GM13976 (cell line): ENCODE results near the gene PPM1L.
A peak's percentile ranks its signal among the peaks of the same experiment; 100 is the strongest.

Experiments used
- DNase-seq: peaks from one replicate; pipeline ENCODE4 v3.0.0; 2012; ENCODE audit warnings: low spot score
- CTCF ChIP-seq: IDR thresholded peaks from 2 replicates; pipeline ENCODE4 v1.5.1; 2012; ENCODE audit warnings: borderline replicate concordance, mild to moderate bottlenecking; ENCODE audit not compliant: insufficient read depth; ENCODE audit errors: extremely low read depth, missing control alignments, control extremely low read depth
- in situ Hi-C: fragments of 300-500 bp; cut with MboI; formaldehyde crosslinking; loops from one replicate; pipeline ENCODE4 v1.12.0; 2022; ENCODE audit warnings: low sequenced_read_pairs, mixed read lengths, inconsistent platforms; ENCODE audit not compliant: unreplicated experiment

The PPM1L gene

GRCh38 chr3:161093895-161094294 is 337.9 kb downstream of the PPM1L start:
- in situ Hi-C loops, result no loop called here
- no peak for DNase-seq
- no peak for TF ChIP-seq CTCF

DNA sequence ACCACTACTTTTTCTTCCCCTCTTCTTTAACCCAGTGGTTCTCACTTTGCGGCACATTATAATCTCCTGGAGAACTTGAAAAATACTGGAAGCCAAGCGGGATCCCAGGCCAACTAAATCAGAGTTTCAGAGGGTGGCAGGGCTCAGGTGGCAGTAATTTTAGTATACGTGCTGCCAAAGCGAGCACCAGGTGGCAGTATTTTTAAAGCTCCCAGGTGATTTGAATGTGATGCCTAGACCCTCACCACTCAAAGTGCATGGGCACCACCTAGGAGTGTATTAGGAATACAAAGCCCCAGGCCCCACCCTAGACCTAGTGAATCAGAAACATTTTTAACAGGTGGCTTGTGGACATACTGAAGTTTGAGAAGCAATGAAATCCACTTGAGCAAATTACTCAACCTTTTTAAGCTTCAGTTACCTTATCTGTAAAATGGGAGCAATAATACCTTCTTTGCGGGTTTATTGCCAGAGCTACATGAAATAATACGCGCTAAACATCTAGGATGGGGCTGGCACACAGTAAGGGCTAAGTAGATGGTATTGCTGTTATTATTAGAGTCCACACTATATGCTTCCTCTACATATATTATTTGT is 340.8 kb downstream of the PPM1L start:
- in situ Hi-C loops, result no loop called here
- TF ChIP-seq CTCF, result peak; percentile 12
- no peak for DNase-seq

- TF ChIP-seq CTCF, result no peak
- no peak for DNase-seq
- in situ Hi-C loops, result loop anchor here (25.0 kb wide), 1 partner anchor 311 kb away; no protein-coding TSS in a partner anchor
These were observed 345.0 kb downstream of the PPM1L start for GRCh38 chr3:161100994-161101393.

DNA sequence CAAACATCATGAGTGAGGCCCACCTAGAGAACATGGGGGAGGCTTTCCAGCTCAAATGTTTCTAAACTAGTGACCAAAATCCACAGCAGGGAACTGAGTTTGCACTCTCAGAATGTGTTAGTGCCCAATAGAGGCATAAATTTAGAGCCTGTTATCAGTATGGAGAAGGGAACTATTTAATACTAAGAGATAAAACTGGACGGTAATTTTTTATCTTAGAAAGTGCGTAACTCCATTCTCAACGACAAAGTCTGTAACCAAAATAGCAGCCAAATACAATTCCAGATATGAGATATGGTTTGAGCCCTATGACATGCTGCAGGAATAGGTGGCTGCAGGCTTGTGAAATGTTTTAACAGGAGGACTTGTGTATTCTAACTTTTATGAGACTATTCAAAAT is 345.6 kb downstream of the PPM1L start:
- no peak for DNase-seq
- no peak for TF ChIP-seq CTCF
- in situ Hi-C loops, result loop anchor here (25.0 kb wide), 1 partner anchor 311 kb away; no protein-coding TSS in a partner anchor

DNA sequence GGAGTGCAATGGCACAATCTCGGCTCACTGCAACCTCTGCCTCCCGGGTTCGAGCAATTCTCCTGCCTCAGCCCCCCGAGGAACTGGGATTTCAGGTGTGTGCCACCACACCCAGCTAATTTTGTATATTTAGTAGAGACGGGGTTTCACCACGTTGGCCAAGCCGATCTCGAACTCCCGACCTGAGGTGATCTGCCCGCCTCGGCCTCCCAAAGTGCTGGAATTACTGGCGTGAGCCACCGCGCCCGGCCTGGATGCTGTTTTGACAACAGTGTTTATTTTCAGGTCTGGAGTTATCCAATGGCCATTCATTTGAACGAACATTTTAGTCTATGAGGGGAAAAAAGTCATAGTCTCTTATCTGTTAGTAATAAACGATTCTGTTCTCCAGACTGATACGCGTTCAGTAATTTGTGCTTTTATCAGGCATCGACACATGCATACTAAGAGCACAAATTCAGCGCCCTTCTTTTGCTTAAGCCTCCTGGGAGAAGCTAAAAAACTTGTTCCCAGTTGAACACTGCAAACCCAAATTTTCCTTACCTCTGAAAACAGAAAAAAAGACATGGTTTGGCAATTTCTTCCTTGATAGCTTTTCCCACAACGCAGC is 347.9 kb downstream of the PPM1L start:
- DNase-seq, result no peak
- TF ChIP-seq CTCF, result no peak
- in situ Hi-C loops, result loop anchor here (25.0 kb wide), 1 partner anchor 308 kb away; no protein-coding TSS in a partner anchor

DNA sequence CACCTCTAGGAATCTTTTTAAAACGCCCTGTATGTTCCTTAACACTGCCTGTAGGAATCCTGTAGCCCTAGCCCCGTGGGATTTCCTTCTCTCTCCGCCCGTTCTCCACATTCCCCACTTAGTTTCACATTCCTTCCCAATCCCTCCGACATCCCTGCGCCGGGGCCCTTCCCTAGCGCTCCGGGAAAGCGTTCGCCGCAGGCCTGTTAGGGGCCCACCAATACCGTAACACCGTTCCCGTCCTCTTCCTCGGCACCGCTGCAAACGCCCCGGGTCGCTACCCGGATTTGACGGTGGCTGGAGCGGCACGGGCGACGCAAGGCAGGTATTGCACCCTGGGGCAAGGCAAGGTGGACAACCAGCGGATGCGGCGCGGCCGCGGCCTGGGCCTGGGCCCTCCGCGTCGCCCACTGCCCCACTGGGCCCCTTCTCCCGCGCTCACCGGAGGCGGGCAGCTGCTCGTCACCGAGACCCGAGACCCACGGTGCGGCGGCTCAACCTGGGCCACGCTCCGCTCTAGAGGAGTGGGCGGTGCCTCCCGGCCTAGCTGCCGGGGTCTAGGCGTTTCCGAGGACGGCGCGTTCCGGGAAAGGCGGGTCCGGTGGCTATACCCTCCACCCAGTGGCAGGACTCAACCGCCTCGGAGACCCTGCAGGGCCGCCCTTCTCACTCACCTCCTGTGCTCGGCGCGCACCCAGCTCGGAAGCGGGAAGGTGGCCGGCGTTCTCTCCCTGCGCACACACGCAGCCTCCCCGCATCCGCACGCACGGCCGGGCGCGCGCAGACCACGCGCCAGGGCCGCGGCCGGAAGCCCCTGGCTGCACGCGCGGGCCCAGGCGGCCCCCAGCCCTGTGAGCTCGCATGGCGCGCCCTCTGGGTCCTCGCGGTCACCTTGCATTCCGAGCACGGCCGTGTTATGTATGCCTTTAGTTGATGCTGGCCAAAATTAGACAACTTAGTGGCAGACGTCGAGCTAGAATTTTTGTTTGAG is 348.8 kb downstream of the PPM1L start, which contains the start of gene B3GALNT1:
Gene B3GALNT1 (minus strand): TSS at position 789 of the 991 bp plus-strand sequence. CDS start 18,595 bp downstream, outside the sequence.
- in situ Hi-C loops, result loop anchor here (25.0 kb wide), 1 partner anchor 307 kb away; no protein-coding TSS in a partner anchor
- TF ChIP-seq CTCF, result no peak
- peak; percentile 62 for DNase-seq
